Sciatic nerve (tissue), 2 donors: ENCODE measurements around the gene HOXD1. TPM values are rescaled to one million over a fixed set of nuclear protein-coding genes. Genes with fewer than 3 reads are reported as not detected.

Experiments
- ATAC-seq: fragments of 200-7000 bp; cut with Tn5 transposase; one replicate; pipeline ENCODE4 v1.9.1; 2020; ENCODE audit warnings: mild to moderate bottlenecking, moderate library complexity
- DNase-seq: peaks from one replicate; pipeline ENCODE4 v3.0.0-alpha.2; 2020; ENCODE audit warnings: low spot score
- intact Hi-C: fragments of 100-400 bp; cut with DNase I; formaldehyde crosslinking; loops from one replicate; pipeline ENCODE4 v1.14.2; 2022
- total RNA-seq: library from RNA; stranded (reverse); fragmentation: NEBNext Ultra II Directional; extraction: Animal tissue kit (Norgen Biotek cat#: 25700); gene quantifications from one replicate; pipeline ENCODE4 v1.2.1, GENCODE V29; 2021
- donor health status: DM: no; HTN: no; CAD: no.
- donor health status: DM: no; HTN: no; CAD: no.

HOXD1 gene
- total RNA-seq, 1 donor from 2014 or later, result 1.9 TPM

GRCh38 chr2:176175709-176176607 is 12.5 kb upstream of the HOXD1 start:
- no peak for DNase-seq
- intact Hi-C loops, result no loop called here
- ATAC-seq, result no peak

- DNase-seq (no peak), ATAC-seq (no peak)
- intact Hi-C loops, result no loop called here
Measured at GRCh38 chr2:176177580-176178037, 10.9 kb upstream of the HOXD1 start.

- ATAC-seq, result no peak
- no peak for DNase-seq
- intact Hi-C loops, result no loop called here
Measured at GRCh38 chr2:176178038-176178756, 10.3 kb upstream of the HOXD1 start.

GRCh38 chr2:176178757-176179295 is 9.6 kb upstream of the HOXD1 start:
- ATAC-seq, result no peak

GRCh38 chr2:176181551-176181950 is 6.9 kb upstream of the HOXD1 start:
- DNase-seq, result no peak
- ATAC-seq, result no peak
- intact Hi-C loops, result no loop called here

More at GRCh38 chr2:176178757-176179295, 9.6 kb upstream of the HOXD1 start:
- intact Hi-C loops, result no loop called here
- no peak for DNase-seq

GRCh38 chr2:176182671-176183070 is 5.8 kb upstream of the HOXD1 start:
- intact Hi-C loops, result no loop called here

GRCh38 chr2:176184749-176185148 is 3.7 kb upstream of the HOXD1 start:
- no peak for ATAC-seq
- intact Hi-C loops, result no loop called here
- no peak for DNase-seq

More at GRCh38 chr2:176182671-176183070, 5.8 kb upstream of the HOXD1 start:
- no peak for DNase-seq
- ATAC-seq, result no peak

GRCh38 chr2:176186024-176186423 is 2.4 kb upstream of the HOXD1 start:
- no peak for DNase-seq
- ATAC-seq, result no peak
- intact Hi-C loops, result no loop called here

GRCh38 chr2:176187200-176187898 is 1.1 kb upstream of the HOXD1 start:
- DNase-seq, result no peak
- peak; percentile 25 for ATAC-seq
- intact Hi-C loops, result no loop called here

GRCh38 chr2:176188774-176189680 is 559 bp downstream of the HOXD1 start:
- peak; percentile 13 for ATAC-seq
- intact Hi-C loops, result no loop called here
- DNase-seq, result no peak

- no peak for ATAC-seq
- intact Hi-C loops, result no loop called here
- DNase-seq, result no peak
Measured at GRCh38 chr2:176189681-176190641, 1.5 kb downstream of the HOXD1 start.

GRCh38 chr2:176192351-176192750 is 3.9 kb downstream of the HOXD1 start:
- DNase-seq, result no peak
- no peak for ATAC-seq
- intact Hi-C loops, result no loop called here

- DNase-seq (no peak), ATAC-seq (no peak)
- intact Hi-C loops, result no loop called here
Measured at GRCh38 chr2:176193048-176193447, 4.6 kb downstream of the HOXD1 start.

GRCh38 chr2:176199902-176200301 is 11.4 kb downstream of the HOXD1 start:
- ATAC-seq (no peak), DNase-seq (no peak)
- intact Hi-C loops, result no loop called here

- ATAC-seq (no peak), DNase-seq (no peak)
- intact Hi-C loops, result no loop called here
Measured at GRCh38 chr2:176200971-176201370, 12.5 kb downstream of the HOXD1 start.

GRCh38 chr2:176202491-176202890 is 14.0 kb downstream of the HOXD1 start:
- intact Hi-C loops, result no loop called here
- DNase-seq (no peak), ATAC-seq (no peak)

- intact Hi-C loops, result no loop called here
- DNase-seq (no peak), ATAC-seq (no peak)
Measured at GRCh38 chr2:176205126-176205525, 16.7 kb downstream of the HOXD1 start.
